ENCODE data around the gene ACSL6.

GRCh38 chr5:131945551-131946168, 65.8 kb downstream of the ACSL6 start, which contains the start of gene MEIKIN:
- TF ChIP-seq CTCF (IDR thresholded peaks at IDR 0.05) (no peak), POLR2A (IDR thresholded peaks at IDR 0.05) (no peak), EP300 (IDR thresholded peaks at IDR 0.05) (no peak)
